K562 (cell line): ENCODE results near the gene PNMT. TPM values are rescaled to one million over a fixed set of nuclear protein-coding genes. Genes with fewer than 3 reads are reported as not detected.
A peak's percentile ranks its signal among the peaks of the same experiment; 100 is the strongest.

Experiments
- C11orf30 ChIP-seq: fragments of 450-650 bp; IDR thresholded peaks from 2 replicates; pipeline ENCODE4 v1.6.1; 2016; ENCODE audit warnings: low read depth, mild to moderate bottlenecking
- CCNT2 ChIP-seq: IDR thresholded peaks from 2 replicates; pipeline ENCODE4 v1.6.1; 2011; ENCODE audit warnings: borderline replicate concordance, low read depth, mild to moderate bottlenecking, moderate library complexity, mixed read lengths, low read length; ENCODE audit not compliant: insufficient read length; ENCODE audit errors: extremely low read depth
- EGR1 ChIP-seq: fragments of 450-650 bp; conservative IDR thresholded peaks from 2 replicates; pipeline ENCODE4 v1.6.1; 2017; ENCODE audit warnings: mild to moderate bottlenecking
- HMG20A ChIP-seq: fragments of 450-650 bp; formaldehyde crosslinking; conservative IDR thresholded peaks from 2 replicates; pipeline ENCODE4 v1.4.0; 2020; ENCODE audit warnings: mild to moderate bottlenecking, mixed read lengths
- HNRNPUL1 ChIP-seq: fragments of 200-400 bp; formaldehyde crosslinking; IDR thresholded peaks from 2 replicates; pipeline ENCODE4 v1.6.1; 2017; ENCODE audit warnings: low read length
- KLF13 ChIP-seq: fragments of 450-650 bp; IDR thresholded peaks from 2 replicates; pipeline ENCODE4 v1.6.1; 2016; ENCODE audit warnings: missing genetic modification characterization, low read depth, mild to moderate bottlenecking, missing compliant biosample characterization, moderate library complexity, borderline replicate concordance
- MECOM ChIP-seq: fragments of 250-450 bp; sonication (Bioruptor Pico); IDR thresholded peaks from 2 replicates; pipeline ENCODE4 v1.8.0; 2022; ENCODE audit warnings: inconsistent platforms
- NR1H2 ChIP-seq: sonication (generic); formaldehyde crosslinking; IDR thresholded peaks from 2 replicates; pipeline ENCODE4 v1.4.0; 2020; ENCODE audit warnings: mild to moderate bottlenecking, missing genetic modification reagents
- NUFIP1 ChIP-seq: fragments of 450-650 bp; IDR thresholded peaks from 2 replicates; pipeline ENCODE4 v1.6.1; 2018; ENCODE audit not compliant: partially characterized antibody
- POLR2B ChIP-seq: fragments of 450-650 bp; IDR thresholded peaks from 2 replicates; pipeline ENCODE4 v1.6.1; 2018; ENCODE audit warnings: low read depth; ENCODE audit not compliant: partially characterized antibody
- SPI1 ChIP-seq: IDR thresholded peaks from 2 replicates; pipeline ENCODE4 v1.6.1; 2011; ENCODE audit warnings: low read depth, low read length, control low read depth, borderline replicate concordance
- SRSF7 ChIP-seq: fragments of 200-400 bp; formaldehyde crosslinking; optimal IDR thresholded peaks from 2 replicates; pipeline ENCODE3; 2017; ENCODE audit warnings: mild to moderate bottlenecking, low read depth, low read length
- TFAP4 ChIP-seq: sonication (generic); formaldehyde crosslinking; IDR thresholded peaks from 2 replicates; pipeline ENCODE4 v1.8.0; 2022; ENCODE audit warnings: missing genetic modification reagents, mild to moderate bottlenecking, moderate library complexity, borderline replicate concordance
- YY1 ChIP-seq, 3 experiments: IDR thresholded peaks; 2 replicates each; pipeline ENCODE4 v1.6.1; 2011; ENCODE audit warnings: low read length in 2 of 3, mild to moderate bottlenecking in 2 of 3, moderate library complexity in 2 of 3, borderline replicate concordance in 1 of 3, control low read depth in 1 of 3, low read depth in 1 of 3; ENCODE audit not compliant: insufficient read depth in 3 of 3, insufficient replicate concordance in 2 of 3, control insufficient read depth in 1 of 3, insufficient read length in 1 of 3; ENCODE audit errors: extremely low read depth in 1 of 3
- ZNF239 ChIP-seq: fragments of 250-450 bp; sonication (Bioruptor Pico); IDR thresholded peaks from 2 replicates; pipeline ENCODE4 v1.4.0; 2020; ENCODE audit warnings: mild to moderate bottlenecking
- polyA plus RNA-seq, 8 experiments: library from polyadenylated mRNA; depleted of rRNA in 4 of 8; stranded (reverse) in 5 of 8; unstranded in 3 of 8; fragments of >200 nt; fragmentation: Nextera tagmentation in 2 of 8; fragmentation: Illumina TruSeq in 1 of 8; extraction: Ambion mirVana in 2 of 8; extraction: Trizol in 1 of 8; gene quantifications; 2 replicates each; pipeline versions ENCODE4 v1.2.1 to v1.2.3, GENCODE V29; 2011 to 2014; ENCODE audit warnings: inconsistent platforms in 1 of 8, missing spikeins in 1 of 8
- total RNA-seq, 7 experiments: library from RNA; depleted of rRNA in 6 of 7; stranded (reverse); fragments of >200 nt in 6 of 7; fragmentation: Illumina TruSeq in 2 of 7; extraction: Trizol in 2 of 7; gene quantifications; 2 replicates each; pipeline versions ENCODE4 v1.2.1 to v1.2.3, GENCODE V29; 2011 to 2021; ENCODE audit warnings: low replicate concordance in 1 of 7
- TF ChIP-seq, protein P1 (sequence below): sonication (generic); formaldehyde crosslinking; IDR thresholded peaks from 2 replicates; pipeline ENCODE4 v1.8.1; 2023; ENCODE audit warnings: mild to moderate bottlenecking, missing genetic modification reagents, moderate library complexity
- TF ChIP-seq, protein P2 (sequence below): fragments of 450-650 bp; conservative IDR thresholded peaks from 2 replicates; pipeline ENCODE4 v1.6.1; 2016; ENCODE audit warnings: missing genetic modification characterization, low read depth, mild to moderate bottlenecking, control low read depth, missing compliant biosample characterization

The PNMT gene
- total and polyA plus RNA-seq, 9 of the 15 experiments (the other 6 are each of a cell fraction or from before 2014, with no cell fraction given): 0.55 to 18.1 (median 5.8) TPM

DNA sequence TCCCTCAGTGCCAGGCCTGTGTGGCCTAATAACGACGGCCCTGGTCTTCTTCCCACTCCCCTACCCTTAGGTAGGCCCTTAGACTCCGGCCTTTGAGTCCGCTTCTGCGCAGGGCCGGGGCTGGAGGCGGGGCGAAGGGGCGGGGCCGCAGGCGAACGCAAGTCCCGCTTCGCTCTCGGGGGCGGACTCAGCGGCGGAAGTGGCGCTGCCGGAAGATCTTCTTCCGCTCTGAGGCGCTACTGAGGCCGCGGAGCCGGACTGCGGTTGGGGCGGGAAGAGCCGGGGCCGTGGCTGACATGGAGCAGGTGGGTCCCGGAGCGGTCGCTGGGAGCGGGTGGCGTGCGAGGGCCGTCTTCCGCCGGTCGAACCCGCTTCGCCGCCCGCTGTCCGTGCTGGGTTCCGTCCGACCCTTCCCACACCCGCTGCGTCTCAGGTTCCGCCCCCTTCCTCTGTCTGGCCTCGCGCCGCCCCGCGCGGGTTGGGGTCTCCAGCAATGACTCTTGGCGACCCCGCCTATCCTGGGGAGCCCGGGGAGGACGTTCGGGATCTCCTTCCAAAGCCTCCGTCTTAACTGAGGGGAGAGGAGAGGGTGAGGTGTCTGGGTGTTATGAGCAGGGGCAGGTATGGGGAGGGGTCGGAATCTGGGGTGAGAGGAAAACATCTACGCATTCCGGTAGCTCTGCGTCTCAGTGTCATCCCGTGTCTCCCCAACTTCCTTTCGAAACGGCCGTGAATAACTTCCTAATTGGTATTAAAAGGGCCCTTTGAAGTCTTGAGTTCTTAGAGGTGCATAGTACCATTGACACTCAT, 31.1 kb upstream of the PNMT start, which contains the start of gene STARD3 (continued):
- TF ChIP-seq EGR1 (peak; percentile 57), HMG20A (CRISPR knock-in tag) (no peak), POLR2B (peak; percentile 66), SRSF7 (no peak), KLF13 (tag) (peak; percentile 77; the same call in 1 of the 2 replicates), C11orf30 (peak; percentile 96), NR1H2 (CRISPR knock-in tag) (no peak), SPI1 (peak; percentile 63), CCNT2 (peak; percentile 66), NUFIP1 (no peak), ZNF239 (CRISPR knock-in tag) (no peak), YY1 (IDR thresholded peaks at IDR 0.05; ENCODE audit: borderline replicate concordance in 1 of 3, control insufficient read depth in 1 of 3, extremely low read depth in 1 of 3, insufficient read depth in 3 of 3, insufficient read length in 1 of 3, insufficient replicate concordance in 2 of 3, low read depth in 1 of 3, low read length in 2 of 3) (peak in 2 of 3 experiments; percentile 54 to 78), HNRNPUL1 (no peak), TFAP4 (peak; percentile 59; the same call in 1 of the 2 replicates), MECOM (0 out of 2 replicates have a peak, but pooled peaks have one; percentile 39)
- TF ChIP-seq, protein P1, sequence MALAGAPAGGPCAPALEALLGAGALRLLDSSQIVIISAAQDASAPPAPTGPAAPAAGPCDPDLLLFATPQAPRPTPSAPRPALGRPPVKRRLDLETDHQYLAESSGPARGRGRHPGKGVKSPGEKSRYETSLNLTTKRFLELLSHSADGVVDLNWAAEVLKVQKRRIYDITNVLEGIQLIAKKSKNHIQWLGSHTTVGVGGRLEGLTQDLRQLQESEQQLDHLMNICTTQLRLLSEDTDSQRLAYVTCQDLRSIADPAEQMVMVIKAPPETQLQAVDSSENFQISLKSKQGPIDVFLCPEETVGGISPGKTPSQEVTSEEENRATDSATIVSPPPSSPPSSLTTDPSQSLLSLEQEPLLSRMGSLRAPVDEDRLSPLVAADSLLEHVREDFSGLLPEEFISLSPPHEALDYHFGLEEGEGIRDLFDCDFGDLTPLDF: peak; percentile 80; the same call in 1 of the 2 replicates
- TF ChIP-seq, protein P2, sequence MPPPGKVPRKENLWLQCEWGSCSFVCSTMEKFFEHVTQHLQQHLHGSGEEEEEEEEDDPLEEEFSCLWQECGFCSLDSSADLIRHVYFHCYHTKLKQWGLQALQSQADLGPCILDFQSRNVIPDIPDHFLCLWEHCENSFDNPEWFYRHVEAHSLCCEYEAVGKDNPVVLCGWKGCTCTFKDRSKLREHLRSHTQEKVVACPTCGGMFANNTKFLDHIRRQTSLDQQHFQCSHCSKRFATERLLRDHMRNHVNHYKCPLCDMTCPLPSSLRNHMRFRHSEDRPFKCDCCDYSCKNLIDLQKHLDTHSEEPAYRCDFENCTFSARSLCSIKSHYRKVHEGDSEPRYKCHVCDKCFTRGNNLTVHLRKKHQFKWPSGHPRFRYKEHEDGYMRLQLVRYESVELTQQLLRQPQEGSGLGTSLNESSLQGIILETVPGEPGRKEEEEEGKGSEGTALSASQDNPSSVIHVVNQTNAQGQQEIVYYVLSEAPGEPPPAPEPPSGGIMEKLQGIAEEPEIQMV (tag): no peak
